MCF 10A (cell line): ENCODE measurements around the gene IL12B. TPM values are rescaled to one million over a fixed set of nuclear protein-coding genes. Genes with fewer than 3 reads are reported as not detected.
A peak's percentile ranks its signal among the peaks of the same experiment; 100 is the strongest.

Experiments used
- BruUV-seq: library from RNA; stranded (reverse); fragments of 400-500 nt; replicated peaks from 2 replicates; lab custom pipeline; 2021; lab: Mats Ljungman, UMichigan
- CTCF ChIA-PET: fragments of 300-600 bp; sonication (Branson Sonifier 250); formaldehyde crosslinking; extraction: SDS; loops from one replicate; lab custom pipeline; 2021; ENCODE audit warnings: antibody characterized with exemption, inconsistent platforms; lab: Yijun Ruan, JAX
- POLR2A ChIA-PET: fragments of 300-600, 350-650 bp; sonication (Branson Sonifier 250); formaldehyde crosslinking; extraction: SDS; loops from one replicate; lab custom pipeline; 2020; ENCODE audit warnings: antibody characterized with exemption, inconsistent platforms; lab: Yijun Ruan, JAX
- DNase-seq: peaks from one replicate; pipeline ENCODE4 v3.0.0-alpha.2; 2018; ENCODE audit not compliant: unreplicated experiment
- H3K27ac Mint-ChIP-seq: one replicate; pipeline ENCODE4 v1.8.0; 2022; ENCODE audit warnings: mild to moderate bottlenecking, low read depth, mixed read lengths; ENCODE audit not compliant: unreplicated experiment
- H3K27me3 Mint-ChIP-seq: one replicate; pipeline ENCODE4 v1.8.0; 2022; ENCODE audit warnings: mixed read lengths; ENCODE audit not compliant: insufficient read depth, unreplicated experiment
- H3K36me3 Mint-ChIP-seq: one replicate; pipeline ENCODE4 v1.8.0; 2022; ENCODE audit warnings: mild to moderate bottlenecking, moderate library complexity, mixed read lengths; ENCODE audit not compliant: insufficient read depth, unreplicated experiment
- H3K4me1 Mint-ChIP-seq: one replicate; pipeline ENCODE4 v1.8.0; 2022; ENCODE audit warnings: mixed read lengths; ENCODE audit not compliant: insufficient read depth, unreplicated experiment
- H3K4me3 Mint-ChIP-seq: one replicate; pipeline ENCODE4 v1.8.0; 2022; ENCODE audit warnings: mild to moderate bottlenecking, moderate library complexity, mixed read lengths; ENCODE audit not compliant: unreplicated experiment
- H3K9me3 Mint-ChIP-seq: one replicate; pipeline ENCODE4 v1.8.0; 2022; ENCODE audit warnings: mixed read lengths; ENCODE audit not compliant: unreplicated experiment
- CTCF ChIP-seq: fragments of 200-600 bp; IDR thresholded peaks from one replicate; pipeline ENCODE4 v1.8.0; 2022; ENCODE audit warnings: antibody characterized with exemption, mild to moderate bottlenecking; ENCODE audit not compliant: unreplicated experiment
- intact Hi-C: fragments of 100-400 bp; cut with micrococcal nuclease; formaldehyde crosslinking; loops from 2 replicates; pipeline ENCODE4 v1.14.1; 2022
- total RNA-seq: library from RNA; stranded (reverse); gene quantifications from 2 replicates; pipeline ENCODE4 v1.2.3, GENCODE V29; 2022

IL12B gene
- total RNA-seq, 1 experiment from 2014 or later = 0.14 TPM

- Mint-ChIP-seq H3K36me3 (peaks cover 6% of the 10 kb centered on the region), H3K9me3 (no peaks in the 10 kb centered on the region), H3K27me3 (no peaks in the 10 kb centered on the region), H3K4me1 (peaks cover 50% of the 10 kb centered on the region), H3K27ac (peak overlapping the region; percentile 74), H3K4me3 (peak overlapping the region; percentile 26)
- ChIA-PET CTCF (interaction anchor here (0.6 to 2.7 kb wide), 14 partner anchors 10 to 644 kb away, joined by 3 to 12 read pairs (median 4); no protein-coding TSS in a partner anchor), POLR2A (interaction anchor here (0.6 to 2.0 kb wide), 19 partner anchors 9 to 586 kb away, joined by 3 to 11 read pairs (median 3); partner anchors contain the start of gene IL12B)
- intact Hi-C loops = no loop called here
- no peak for TF ChIP-seq CTCF
- peak; percentile 99 for DNase-seq
- BruUV-seq = no TSS peak
Observed at GRCh38 chr5:159341906-159342310, 11.6 kb upstream of the IL12B start.

DNA sequence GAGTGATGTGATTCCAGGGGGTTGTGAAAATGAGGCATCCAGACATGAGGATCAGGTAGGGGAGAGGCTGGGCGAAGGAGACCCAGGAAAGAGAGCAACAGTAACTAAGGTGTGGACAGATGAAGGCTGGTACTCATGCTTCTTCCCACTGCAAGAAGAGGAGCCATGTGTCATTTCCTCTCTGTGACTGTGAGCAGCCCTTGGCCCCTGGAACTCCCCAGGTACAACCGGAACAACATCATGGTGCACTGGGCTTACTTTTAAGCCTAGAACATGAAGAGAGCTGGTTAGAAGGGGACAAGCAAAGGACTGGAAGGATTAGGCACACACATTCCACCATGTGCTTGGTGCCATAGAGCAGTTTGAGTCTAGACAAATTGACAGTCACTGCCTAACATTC is 10.9 kb upstream of the IL12B start:
- no TSS peak for BruUV-seq
- peaks cover 58% of the 10 kb centered on the region for H3K4me1 Mint-ChIP-seq
- CTCF ChIA-PET = interaction anchor here (0.6 to 2.7 kb wide), 13 partner anchors 9 to 644 kb away, joined by 3 to 12 read pairs (median 4); no protein-coding TSS in a partner anchor
- DNase-seq = no peak
- H3K4me3 Mint-ChIP-seq = no peak overlapping the region
- no peaks in the 10 kb centered on the region for H3K27me3 Mint-ChIP-seq
- intact Hi-C loops = no loop called here
- H3K36me3 Mint-ChIP-seq = peaks cover 6% of the 10 kb centered on the region
- POLR2A ChIA-PET = interaction anchor here (0.7 to 2.0 kb wide), 14 partner anchors 8 to 988 kb away, joined by 3 to 11 read pairs (median 4); partner anchors contain the start of gene IL12B
- no peaks in the 10 kb centered on the region for H3K9me3 Mint-ChIP-seq
- no peak for TF ChIP-seq CTCF
- peak overlapping the region; percentile 74 for H3K27ac Mint-ChIP-seq

GRCh38 chr5:159340511-159340910 is 10.2 kb upstream of the IL12B start:
- BruUV-seq = no TSS peak
- CTCF ChIA-PET = interaction anchor here (0.6 to 2.7 kb wide), 9 partner anchors 8 to 645 kb away, joined by 3 to 12 read pairs (median 5); no protein-coding TSS in a partner anchor
- no peak overlapping the region for H3K4me3 Mint-ChIP-seq

More at GRCh38 chr5:159340511-159340910, 10.2 kb upstream of the IL12B start:
- no peak for DNase-seq
- no peak for TF ChIP-seq CTCF
- Mint-ChIP-seq H3K27me3 (no peaks in the 10 kb centered on the region), H3K4me1 (peaks cover 64% of the 10 kb centered on the region), H3K9me3 (no peaks in the 10 kb centered on the region), H3K36me3 (peaks cover 6% of the 10 kb centered on the region), H3K27ac (peak overlapping the region; percentile 74)
- POLR2A ChIA-PET = interaction anchor here (0.6 to 1.9 kb wide), 4 partner anchors 12 to 161 kb away, joined by 3 to 9 read pairs (median 4); no protein-coding TSS in a partner anchor
- intact Hi-C loops = no loop called here
